ELF-1 (cell line): Measurements from ENCODE around the gene MCM5.
"Not testable (repeated sequence)": the region's sequence is repeated elsewhere in the genome, so short reads cannot be mapped to it uniquely, and the experiment has no call there.

Source experiments
- DNase-seq: peaks from one replicate; pipeline ENCODE4 v3.0.0-alpha.2; 2016; ENCODE audit warnings: low read depth, low spot score

The MCM5 gene

GRCh38 chr22:35432228-35432905, 32.4 kb downstream of the MCM5 start:
- DNase-seq, result no peak

- no peak for DNase-seq
These were observed 34.2 kb downstream of the MCM5 start for GRCh38 chr22:35434061-35434710.

- no peak for DNase-seq
These were observed 35.3 kb downstream of the MCM5 start for GRCh38 chr22:35435201-35435740.

- DNase-seq, result no peak
These were observed 36.5 kb downstream of the MCM5 start for GRCh38 chr22:35436421-35436820.

- peak; percentile 71 for DNase-seq
These were observed 37.1 kb downstream of the MCM5 start for GRCh38 chr22:35437049-35437448.

GRCh38 chr22:35438673-35439364, 38.9 kb downstream of the MCM5 start:
- not testable (repeated sequence) for DNase-seq

GRCh38 chr22:35439365-35439717, 39.4 kb downstream of the MCM5 start:
- no peak for DNase-seq

- no peak for DNase-seq
These were observed 40.2 kb downstream of the MCM5 start for GRCh38 chr22:35440129-35440528.

- no peak for DNase-seq
These were observed 41.7 kb downstream of the MCM5 start for GRCh38 chr22:35441489-35442100.

GRCh38 chr22:35442471-35442870, 42.5 kb downstream of the MCM5 start:
- DNase-seq, result no peak

GRCh38 chr22:35443338-35443737, 43.4 kb downstream of the MCM5 start:
- no peak for DNase-seq

- DNase-seq, result no peak
These were observed 44.1 kb downstream of the MCM5 start for GRCh38 chr22:35443790-35444684.

- DNase-seq, result no peak
These were observed 44.9 kb downstream of the MCM5 start for GRCh38 chr22:35444685-35445399.

GRCh38 chr22:35445933-35446332, 46.0 kb downstream of the MCM5 start:
- no peak for DNase-seq

GRCh38 chr22:35446365-35446764, 46.4 kb downstream of the MCM5 start:
- no peak for DNase-seq

- DNase-seq, result peak; percentile 45
These were observed 48.6 kb downstream of the MCM5 start for GRCh38 chr22:35448523-35448922.

GRCh38 chr22:35449829-35450689, 50.1 kb downstream of the MCM5 start:
- DNase-seq, result no peak

- DNase-seq, result no peak
These were observed 51.1 kb downstream of the MCM5 start for GRCh38 chr22:35450824-35451569.

GRCh38 chr22:35451592-35451991, 51.7 kb downstream of the MCM5 start:
- DNase-seq, result no peak
